Thyroid gland (tissue), 4 donors: ENCODE measurements around the gene MYO1A. TPM values are rescaled to one million over a fixed set of nuclear protein-coding genes. Genes with fewer than 3 reads are reported as not detected.

Experiments
- DNase-seq, 2 donors: peaks; one replicate each; pipeline ENCODE4 v3.0.0-alpha.2; 2019
- H3K27ac ChIP-seq, 3 donors: fragments of 200-600 bp; sonication (generic); 1 replicate in 2 of 3; 2 replicates in 1 of 3; pipeline ENCODE4 v1.5.1; 2016 to 2019; ENCODE audit warnings: mild to moderate bottlenecking in 1 of 3, moderate library complexity in 1 of 3
- H3K27me3 ChIP-seq: fragments of 200-600 bp; sonication (generic); one replicate; pipeline ENCODE4 v1.5.1; 2019
- H3K36me3 ChIP-seq, 2 donors: fragments of 200-600 bp; sonication (generic); one replicate each; pipeline ENCODE4 v1.5.1; 2016 to 2019
- H3K4me1 ChIP-seq, 2 donors: fragments of 200-600 bp; sonication (generic); one replicate each; pipeline ENCODE4 v1.5.1; 2017 to 2019
- H3K4me3 ChIP-seq, 3 donors: fragments of 200-600 bp; sonication (generic); replicated peaks in 1 of 3; 1 replicate in 2 of 3; 2 replicates in 1 of 3; pipeline ENCODE4 v1.5.1; 2016; ENCODE audit warnings: mild to moderate bottlenecking in 1 of 3
- H3K9me3 ChIP-seq: fragments of 200-600 bp; sonication (generic); one replicate; pipeline ENCODE4 v1.5.1; 2017
- POLR2A ChIP-seq, 2 donors: fragments of 450-650 bp; IDR thresholded peaks; one replicate each; pipeline ENCODE4 v1.6.1; 2017; ENCODE audit warnings: antibody characterized with exemption in 2 of 2, mild to moderate bottlenecking in 2 of 2, moderate library complexity in 1 of 2
- WGBS, 2 donors: methylation state at CpG; one replicate each; pipeline ENCODE4 v1.1.5; 2017; 5-methylcytosine and 5-hydroxymethylcytosine counted together
- intact Hi-C: fragments of 100-400 bp; cut with DNase I; formaldehyde crosslinking; loops from one replicate; pipeline ENCODE4 v1.15.1; 2023
- total RNA-seq, 4 donors: library from RNA; depleted of rRNA; stranded (reverse); fragments of >200 nt; gene quantifications; one replicate each; pipeline ENCODE4 v1.2.3, GENCODE V29; 2016
- TF ChIP-seq, protein P1 (sequence below), 6 experiments: fragments of 200-600 bp in 3 of 6; fragments of 450-650 bp in 3 of 6; sonication (generic) in 3 of 6; IDR thresholded peaks; one replicate each; pipeline ENCODE4 v1.5.1; 2016 to 2019; ENCODE audit warnings: antibody characterized with exemption in 6 of 6, mild to moderate bottlenecking in 2 of 6, inconsistent platforms in 1 of 6, moderate library complexity in 1 of 6

Gene MYO1A
- total RNA-seq, 4 donors from 2014 or later: not detected

DNA sequence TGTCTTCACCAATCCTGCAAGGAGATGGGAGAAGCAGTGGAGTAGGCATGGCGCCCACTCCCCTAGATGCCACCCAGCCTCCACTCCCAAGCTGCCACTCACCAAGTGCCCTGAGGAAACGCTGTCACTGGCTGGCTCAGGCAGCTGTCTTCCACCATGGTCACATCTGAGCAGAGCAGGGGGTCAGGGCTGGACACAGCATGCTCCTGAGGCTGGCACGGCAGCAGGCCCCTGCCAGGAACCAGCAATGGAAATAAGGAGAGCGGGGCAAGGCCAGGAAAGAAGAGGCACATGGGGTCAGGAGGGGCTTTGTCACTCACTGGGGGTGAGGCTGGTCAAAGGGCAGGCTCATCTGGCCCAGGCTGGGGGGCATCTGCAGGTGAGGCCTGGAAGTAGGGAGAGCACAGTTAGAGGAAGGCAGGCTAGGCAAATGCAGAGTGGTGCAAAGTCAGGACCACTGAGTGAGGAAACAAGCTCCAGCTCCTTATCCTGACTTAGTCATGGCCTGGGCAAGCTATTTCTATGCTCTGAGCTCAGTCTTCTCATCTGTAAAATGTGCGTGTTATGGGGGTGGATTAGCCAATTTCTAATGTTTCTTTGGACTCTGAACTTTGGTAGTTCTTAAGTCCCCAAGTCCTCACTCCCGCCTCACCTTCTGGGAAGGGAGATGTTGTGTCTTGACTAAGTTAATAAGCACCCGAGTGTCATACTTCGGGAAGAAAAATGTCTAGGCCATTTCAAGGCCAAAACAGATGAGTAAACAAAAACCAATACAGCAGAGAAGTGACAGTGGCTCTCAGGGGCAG is 47.0 kb upstream of the MYO1A start:
- H3K4me1 ChIP-seq: peaks cover 0 to 25% of the 10 kb centered on the region in 2 donors
- no peaks in the 10 kb centered on the region for H3K9me3 ChIP-seq
- TF ChIP-seq, protein P1, sequence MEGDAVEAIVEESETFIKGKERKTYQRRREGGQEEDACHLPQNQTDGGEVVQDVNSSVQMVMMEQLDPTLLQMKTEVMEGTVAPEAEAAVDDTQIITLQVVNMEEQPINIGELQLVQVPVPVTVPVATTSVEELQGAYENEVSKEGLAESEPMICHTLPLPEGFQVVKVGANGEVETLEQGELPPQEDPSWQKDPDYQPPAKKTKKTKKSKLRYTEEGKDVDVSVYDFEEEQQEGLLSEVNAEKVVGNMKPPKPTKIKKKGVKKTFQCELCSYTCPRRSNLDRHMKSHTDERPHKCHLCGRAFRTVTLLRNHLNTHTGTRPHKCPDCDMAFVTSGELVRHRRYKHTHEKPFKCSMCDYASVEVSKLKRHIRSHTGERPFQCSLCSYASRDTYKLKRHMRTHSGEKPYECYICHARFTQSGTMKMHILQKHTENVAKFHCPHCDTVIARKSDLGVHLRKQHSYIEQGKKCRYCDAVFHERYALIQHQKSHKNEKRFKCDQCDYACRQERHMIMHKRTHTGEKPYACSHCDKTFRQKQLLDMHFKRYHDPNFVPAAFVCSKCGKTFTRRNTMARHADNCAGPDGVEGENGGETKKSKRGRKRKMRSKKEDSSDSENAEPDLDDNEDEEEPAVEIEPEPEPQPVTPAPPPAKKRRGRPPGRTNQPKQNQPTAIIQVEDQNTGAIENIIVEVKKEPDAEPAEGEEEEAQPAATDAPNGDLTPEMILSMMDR (IDR thresholded peaks at IDR 0.05): no peak
- no peak for TF ChIP-seq POLR2A (IDR thresholded peaks at IDR 0.05)
- no peak for DNase-seq
- H3K27ac ChIP-seq: no peak overlapping the region
- intact Hi-C loops: no loop called here
- peaks cover 37 to 54% of the 10 kb centered on the region in 2 donors for H3K36me3 ChIP-seq
- 88 to 90% methylated on average over 6 to 8 of the region's 8 CpGs for WGBS, 2 donors
- H3K27me3 ChIP-seq: no peaks in the 10 kb centered on the region
- H3K4me3 ChIP-seq: no peak overlapping the region

DNA sequence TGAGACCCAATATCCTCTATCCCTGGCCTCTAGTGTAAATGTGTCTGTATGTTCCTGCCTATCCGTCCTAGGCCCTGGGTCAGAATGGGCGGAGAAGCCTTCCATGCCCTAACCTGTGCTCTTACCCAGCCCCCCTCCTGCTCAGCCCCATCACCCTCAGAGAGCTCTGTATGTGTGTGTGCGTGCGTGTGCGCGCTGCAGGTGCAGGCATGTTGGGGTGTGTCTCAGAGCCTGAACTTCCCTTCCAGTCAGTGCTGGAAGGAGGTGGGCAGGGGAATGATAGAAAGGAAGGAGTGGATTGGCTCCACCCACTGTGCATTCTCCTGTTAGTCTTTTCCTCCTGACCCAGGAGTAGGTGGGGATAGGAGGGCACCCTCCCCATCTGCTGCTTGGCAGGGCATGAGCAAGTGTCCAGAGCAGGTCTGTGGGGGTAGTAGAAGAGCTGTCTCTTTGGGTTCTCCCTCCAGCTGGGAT is 46.2 kb upstream of the MYO1A start:
- H3K36me3 ChIP-seq: peaks cover 44 to 54% of the 10 kb centered on the region in 2 donors
- DNase-seq: no peak
- WGBS, 2 donors: 90 to 92% methylated on average over 6 of the region's 6 CpGs
- peaks cover 6 to 31% of the 10 kb centered on the region in 2 donors for H3K4me1 ChIP-seq
- no peak overlapping the region for H3K27ac ChIP-seq
- no peaks in the 10 kb centered on the region for H3K9me3 ChIP-seq
- intact Hi-C loops: no loop called here
- H3K27me3 ChIP-seq: no peaks in the 10 kb centered on the region
- TF ChIP-seq POLR2A (IDR thresholded peaks at IDR 0.05): no peak
- TF ChIP-seq, protein P1 (IDR thresholded peaks at IDR 0.05): no peak
- H3K4me3 ChIP-seq: no peak overlapping the region

- WGBS, 2 donors: 86 to 89% methylated on average over 2 to 3 of the region's 3 CpGs
- peaks cover 13 to 38% of the 10 kb centered on the region in 2 donors for H3K4me1 ChIP-seq
- no peaks in the 10 kb centered on the region for H3K27me3 ChIP-seq
- intact Hi-C loops: no loop called here
- no peak for DNase-seq
- H3K4me3 ChIP-seq: no peak overlapping the region
- no peaks in the 10 kb centered on the region for H3K9me3 ChIP-seq
- TF ChIP-seq, protein P1 (IDR thresholded peaks at IDR 0.05): no peak
- no peak for TF ChIP-seq POLR2A (IDR thresholded peaks at IDR 0.05)
- H3K36me3 ChIP-seq: peaks cover 45 to 54% of the 10 kb centered on the region in 2 donors
- H3K27ac ChIP-seq: no peak overlapping the region
Observed at GRCh38 chr12:57095440-57095839, 45.5 kb upstream of the MYO1A start.

GRCh38 chr12:57094208-57095160 is 44.6 kb upstream of the MYO1A start:
- Histone ChIP-seq H3K27ac (peak overlapping the region in 2 of 3 donors; percentile 56 to 63), H3K36me3 (peaks cover 42 to 50% of the 10 kb centered on the region in 2 donors), H3K27me3 (no peaks in the 10 kb centered on the region), H3K4me3 (no peak overlapping the region), H3K4me1 (peaks cover 18 to 42% of the 10 kb centered on the region in 2 donors), H3K9me3 (no peaks in the 10 kb centered on the region)
- intact Hi-C loops: no loop called here
- DNase-seq: peak in 1 of 2 donors; percentile 23
- TF ChIP-seq, protein P1 (IDR thresholded peaks at IDR 0.05): no peak
- TF ChIP-seq POLR2A (IDR thresholded peaks at IDR 0.05): no peak
- WGBS, 2 donors: 65 to 70% methylated on average over 15 of the region's 15 CpGs
